GM18861 (cell line): ENCODE measurements around the gene ZMPSTE24.
"Not testable (repeated sequence)": the region's sequence is repeated elsewhere in the genome, so short reads cannot be mapped to it uniquely, and the experiment has no call there.

Source experiments
- ATAC-seq: cut with Tn5 transposase; IDR thresholded peaks from one replicate; pipeline ENCODE4 v1.9.1; 2021; ENCODE audit not compliant: unreplicated experiment

The ZMPSTE24 gene

DNA sequence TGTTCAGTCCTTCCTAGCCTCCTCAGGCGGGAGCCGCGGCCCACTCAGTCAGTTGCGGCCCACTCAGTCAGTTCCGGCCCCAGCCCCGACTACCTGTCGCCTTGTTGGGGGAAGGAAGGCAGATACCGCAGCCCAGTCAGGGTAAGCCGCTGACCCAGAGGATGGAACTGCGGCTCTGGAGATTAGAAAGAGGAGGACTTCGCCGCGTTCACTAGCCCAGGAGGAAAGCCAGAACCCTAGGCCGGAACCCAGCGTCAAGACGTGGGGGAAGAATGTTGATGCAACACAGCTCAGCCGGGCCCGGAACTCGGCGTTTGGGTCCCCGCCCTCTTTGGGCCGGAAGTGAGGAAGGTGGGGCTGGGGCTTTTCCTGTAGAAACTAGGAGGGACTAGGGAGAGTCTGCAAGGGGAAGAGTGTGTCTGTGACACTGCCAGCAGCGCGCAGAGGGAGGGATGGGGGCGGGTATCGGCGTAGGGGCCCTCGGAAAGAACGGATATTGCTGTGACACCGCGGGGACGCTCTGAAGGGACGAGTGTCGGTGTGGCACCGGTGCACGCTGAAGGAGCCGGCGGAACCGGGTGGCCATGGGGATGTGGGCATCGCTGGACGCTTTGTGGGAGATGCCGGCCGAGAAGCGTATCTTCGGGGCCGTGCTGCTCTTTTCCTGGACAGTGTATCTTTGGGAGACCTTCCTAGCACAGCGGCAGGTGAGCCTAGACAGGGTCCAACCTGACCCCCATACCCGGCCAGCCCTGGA is at the start of gene ZMPSTE24:
Gene ZMPSTE24 (plus strand): TSS at position 549 of the 757 bp plus-strand sequence. CDS start 36 bp downstream, at position 585.
- peak; percentile 80 for ATAC-seq

DNA sequence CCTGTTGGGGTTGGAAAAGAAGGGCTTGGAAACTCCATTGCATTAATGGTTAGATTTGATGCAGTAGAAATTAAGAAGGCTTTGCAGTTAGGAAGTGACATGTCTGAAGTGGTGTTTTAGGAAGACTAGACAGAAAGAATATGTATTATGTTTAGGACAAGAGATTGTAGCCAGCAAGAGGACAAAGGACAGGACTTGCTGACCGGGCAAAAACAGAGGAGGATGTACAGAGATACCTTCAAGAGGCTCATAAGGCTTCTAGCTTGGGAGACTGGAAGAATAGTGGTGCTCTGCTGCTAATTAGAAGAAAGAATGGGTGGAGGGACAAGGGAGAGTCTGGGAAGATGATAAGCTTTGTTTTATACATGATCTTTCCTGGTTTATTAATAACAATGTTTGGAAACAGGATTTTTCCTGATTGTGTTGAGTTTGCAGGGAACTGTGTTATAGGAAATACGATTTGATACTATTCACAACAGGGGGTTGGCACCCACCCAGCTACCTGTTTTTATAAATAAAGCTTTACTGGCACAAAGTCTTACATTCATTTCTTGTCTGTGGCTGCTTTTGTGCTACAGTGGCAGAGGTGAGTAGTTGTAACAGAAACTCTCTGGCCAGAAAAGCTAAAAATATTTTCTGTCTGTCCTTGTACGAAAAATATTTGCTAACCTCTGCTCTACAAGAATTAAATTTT is 47.4 kb upstream of the ZMPSTE24 start:
- ATAC-seq, result no peak

DNA sequence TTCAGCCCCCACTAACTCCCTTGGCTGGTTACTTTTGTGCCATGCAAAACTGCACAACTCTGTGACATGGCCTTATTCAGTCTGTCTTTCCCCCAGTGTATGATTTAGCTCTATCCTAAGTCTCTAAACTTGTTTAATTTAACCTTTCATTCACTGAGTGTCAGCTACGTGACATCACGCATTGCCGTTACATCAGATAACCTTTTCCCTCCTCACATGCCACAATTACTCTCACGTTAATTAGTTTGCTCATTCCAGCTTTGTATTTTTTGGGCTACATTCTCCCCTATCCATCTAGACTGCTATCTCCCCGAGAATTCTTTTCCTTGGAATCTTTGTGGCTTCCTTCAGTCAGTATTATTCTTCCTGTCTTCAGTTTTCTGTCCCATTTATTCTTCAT is 39.7 kb upstream of the ZMPSTE24 start:
- no peak for ATAC-seq

DNA sequence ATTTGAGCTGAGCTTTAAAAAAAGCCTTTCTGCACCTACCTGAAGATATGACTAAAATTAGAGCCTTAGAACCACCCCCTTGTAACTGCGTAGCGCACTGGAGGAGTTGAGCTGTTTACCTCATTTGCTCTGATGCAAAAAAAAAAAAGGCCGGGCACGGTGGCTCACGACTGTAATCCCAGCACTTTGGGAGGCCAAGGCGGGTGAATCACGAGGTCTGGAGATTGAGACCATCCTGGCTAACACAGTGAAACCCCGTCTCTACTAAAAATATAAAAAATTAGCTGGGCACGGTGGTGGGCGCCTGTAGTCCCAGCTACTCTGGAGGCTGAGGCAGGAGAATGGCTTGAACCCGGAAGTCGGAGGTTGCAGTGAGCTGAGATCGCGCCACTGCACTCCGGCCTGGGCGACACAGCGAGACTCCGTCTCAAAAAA is 36.5 kb upstream of the ZMPSTE24 start:
- ATAC-seq, result not testable (repeated sequence)

DNA sequence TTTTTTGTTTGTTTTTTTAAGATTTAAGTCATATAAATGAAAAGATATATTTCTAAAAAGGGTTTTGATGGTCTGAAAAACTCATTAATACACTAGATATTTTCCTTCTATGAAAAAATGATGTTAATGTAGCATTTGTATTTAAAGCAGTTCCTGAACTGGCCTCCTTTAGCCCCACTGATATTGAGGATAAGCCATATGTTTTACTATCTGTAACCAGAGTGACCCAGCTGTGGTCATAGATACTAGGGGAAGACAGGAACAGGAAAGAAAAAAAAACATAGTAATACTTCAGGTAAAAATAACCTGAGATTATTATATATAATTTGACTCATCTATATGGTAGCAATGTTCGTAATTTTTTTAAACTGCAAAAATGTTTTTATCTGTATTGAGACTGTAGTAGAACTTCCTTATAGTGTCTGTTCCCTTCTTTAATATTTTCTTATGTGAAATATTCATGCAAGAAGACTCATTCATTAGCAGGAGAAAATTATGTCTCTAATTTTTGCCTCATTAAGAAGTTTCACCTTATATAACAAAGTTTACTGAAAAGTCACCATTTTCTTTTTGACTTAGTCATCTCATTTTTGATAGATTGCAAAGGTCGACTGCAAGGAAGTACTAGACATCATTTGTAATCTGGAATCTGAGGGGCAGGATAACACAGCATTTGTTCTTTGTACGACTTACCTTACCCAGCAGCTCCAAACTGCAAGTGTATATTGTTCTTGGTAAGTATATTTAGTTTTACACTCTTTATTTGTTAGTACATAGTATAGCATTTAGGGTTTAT is 35.9 kb upstream of the ZMPSTE24 start:
- ATAC-seq, result no peak

DNA sequence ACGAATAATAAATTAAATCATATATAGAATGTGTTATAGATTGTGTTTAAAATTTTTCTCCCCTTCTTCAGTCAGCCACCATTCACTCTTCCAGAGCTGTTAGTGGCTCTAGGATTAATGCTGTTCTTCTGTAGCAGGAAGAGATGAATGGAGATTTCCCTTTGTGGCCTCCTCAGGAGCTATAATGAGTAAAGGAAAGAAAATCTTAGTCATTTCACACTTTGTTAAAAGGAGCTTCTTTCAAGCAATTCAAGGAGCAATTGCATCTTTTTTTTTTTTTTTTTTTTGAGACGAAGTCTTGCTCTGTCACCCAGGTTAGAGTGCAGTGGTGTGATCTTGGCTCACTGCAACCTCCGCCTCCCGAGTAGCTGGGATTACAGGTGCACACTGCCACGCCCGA is 34.0 kb upstream of the ZMPSTE24 start:
- no peak for ATAC-seq

DNA sequence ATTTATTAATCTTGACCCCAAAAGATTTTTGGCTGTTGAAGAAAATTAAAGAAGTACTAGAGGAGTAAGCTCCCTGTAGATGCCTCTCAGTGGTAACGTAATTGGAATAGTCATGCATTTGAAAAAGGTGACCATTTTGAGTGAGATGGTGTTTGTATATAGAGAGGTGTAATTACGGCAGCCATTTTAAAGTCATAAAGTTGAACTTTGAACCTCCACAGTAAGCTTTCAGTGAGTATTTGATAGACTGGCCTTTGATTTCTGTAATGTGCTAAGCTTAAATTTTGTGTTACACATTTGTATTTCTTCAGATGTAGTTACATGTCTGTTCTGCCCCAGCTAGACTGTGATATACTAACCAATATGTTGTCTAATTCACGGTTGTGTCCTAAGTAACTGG is 31.8 kb upstream of the ZMPSTE24 start:
- no peak for ATAC-seq

DNA sequence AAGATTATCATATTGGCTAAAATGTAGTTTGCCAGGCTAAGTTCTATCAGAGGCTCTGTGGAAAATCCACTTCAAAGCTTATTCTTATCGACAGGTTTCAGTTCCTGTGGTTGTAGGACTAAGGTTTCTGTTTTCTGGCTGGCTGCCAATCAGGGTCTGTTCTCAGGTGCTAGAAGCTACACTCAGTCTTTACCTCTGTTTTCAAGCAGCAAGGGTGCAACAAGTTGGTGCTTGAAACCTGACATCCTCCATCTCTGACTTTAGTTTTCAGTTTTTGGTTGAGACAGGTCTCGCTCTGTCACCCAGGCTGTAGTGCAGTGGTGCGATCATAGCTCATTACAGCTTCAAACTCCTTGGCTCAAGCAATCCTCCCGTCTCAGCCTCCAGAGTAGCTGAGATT is 25.6 kb upstream of the ZMPSTE24 start:
- peak; percentile 88 for ATAC-seq

DNA sequence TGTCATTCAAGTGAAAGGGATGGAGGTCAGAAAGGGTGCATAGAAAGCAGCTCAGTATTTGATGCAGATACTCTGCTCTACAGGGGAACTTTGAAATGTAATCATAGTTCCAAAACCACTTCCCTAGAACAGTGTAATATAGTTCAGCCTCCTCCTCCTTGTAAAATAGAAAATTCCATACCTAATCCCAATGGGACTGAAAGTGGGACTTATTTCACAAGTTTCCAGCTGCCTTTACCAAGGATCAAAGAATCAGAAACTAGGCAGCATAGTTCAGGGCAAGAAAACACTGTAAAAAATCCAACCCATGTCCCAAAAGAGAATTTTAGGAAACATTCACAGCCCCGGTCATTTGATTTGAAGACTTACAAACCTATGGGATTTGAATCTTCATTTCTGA is 18.4 kb upstream of the ZMPSTE24 start:
- no peak for ATAC-seq

DNA sequence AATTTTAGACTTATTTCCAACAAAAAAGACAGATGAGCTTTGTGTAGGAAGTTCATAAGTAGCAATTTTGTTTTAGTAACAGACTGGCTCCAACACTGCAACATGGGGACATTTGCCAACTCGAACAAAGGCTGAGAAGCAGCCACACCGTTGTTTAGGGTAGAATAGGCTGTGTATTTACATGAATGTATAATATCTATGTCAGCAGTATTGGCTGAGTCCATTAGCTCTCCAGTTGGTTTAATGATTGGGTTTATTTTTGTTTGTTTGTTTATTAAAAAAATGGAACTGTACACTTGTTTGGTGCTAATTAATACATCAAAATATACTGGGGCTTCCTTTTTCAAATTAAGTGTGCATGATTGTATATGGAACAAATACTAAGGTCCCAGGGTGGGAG is 17.6 kb upstream of the ZMPSTE24 start:
- ATAC-seq, result no peak

DNA sequence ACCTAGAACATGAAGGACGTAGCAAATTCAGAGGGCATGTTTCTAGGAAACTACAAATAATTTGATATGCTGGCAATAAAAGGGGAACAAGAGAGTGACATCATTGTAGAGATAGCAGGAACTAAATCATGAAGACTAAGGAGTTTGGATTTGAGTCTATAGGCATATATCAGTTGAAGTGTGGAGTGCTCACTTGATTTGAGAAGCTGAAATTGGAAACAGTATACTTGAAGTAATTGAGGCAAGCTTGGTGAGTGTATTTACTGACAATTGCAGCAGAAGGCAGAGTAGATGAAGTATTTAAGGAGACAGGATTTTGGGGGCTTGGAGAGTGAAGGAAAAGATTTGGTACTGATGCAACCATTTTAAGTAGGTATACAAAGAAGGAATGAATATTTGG is 16.7 kb upstream of the ZMPSTE24 start:
- no peak for ATAC-seq

DNA sequence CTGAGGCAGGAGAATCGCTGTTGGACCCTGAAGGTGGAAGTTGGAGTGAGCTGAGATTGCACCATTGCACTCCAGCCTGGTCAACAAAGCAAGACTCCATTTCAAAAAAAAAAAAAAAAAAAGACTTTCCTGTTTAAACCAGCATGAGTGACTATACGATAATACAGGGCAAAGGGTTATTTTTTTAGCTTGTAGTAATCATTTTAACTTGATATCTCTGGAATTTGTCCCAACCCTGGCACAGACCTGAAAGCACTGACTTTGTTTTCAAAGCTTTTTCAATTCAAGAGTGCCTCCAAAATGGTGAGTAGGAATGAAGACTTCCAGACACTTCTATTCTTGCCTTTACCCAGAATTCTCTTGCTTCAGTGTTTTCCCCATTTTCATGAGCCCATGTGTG is 14.7 kb upstream of the ZMPSTE24 start:
- no peak for ATAC-seq

DNA sequence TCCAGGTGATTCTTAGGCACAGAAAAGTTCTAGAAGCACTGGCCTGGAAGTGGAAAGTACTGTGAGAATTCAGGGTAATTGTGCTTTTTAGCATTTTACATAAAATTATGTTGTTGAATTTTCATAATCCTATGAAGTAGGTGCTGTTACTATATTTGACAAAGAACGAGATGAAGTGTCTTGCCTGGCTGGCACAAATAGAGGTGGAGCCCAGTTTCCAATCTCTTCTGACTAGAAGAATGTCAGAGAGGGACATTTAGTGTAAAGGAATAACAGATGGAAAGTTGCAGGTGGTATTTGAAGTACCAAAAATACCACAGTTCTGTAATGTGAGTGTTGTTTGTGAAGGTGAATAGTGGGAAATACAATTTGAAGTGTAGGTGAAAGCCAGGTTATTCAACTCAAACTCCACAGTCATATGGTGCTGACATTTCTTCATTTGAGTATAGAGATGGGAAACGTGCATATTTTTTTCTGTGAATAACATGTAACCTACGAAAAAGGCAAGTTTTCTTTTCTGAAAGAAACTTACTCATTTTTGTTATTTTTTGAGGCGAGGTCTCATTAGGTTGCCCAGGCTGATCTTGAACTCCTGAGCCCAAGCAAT is 13.8 kb upstream of the ZMPSTE24 start:
- ATAC-seq, result no peak

DNA sequence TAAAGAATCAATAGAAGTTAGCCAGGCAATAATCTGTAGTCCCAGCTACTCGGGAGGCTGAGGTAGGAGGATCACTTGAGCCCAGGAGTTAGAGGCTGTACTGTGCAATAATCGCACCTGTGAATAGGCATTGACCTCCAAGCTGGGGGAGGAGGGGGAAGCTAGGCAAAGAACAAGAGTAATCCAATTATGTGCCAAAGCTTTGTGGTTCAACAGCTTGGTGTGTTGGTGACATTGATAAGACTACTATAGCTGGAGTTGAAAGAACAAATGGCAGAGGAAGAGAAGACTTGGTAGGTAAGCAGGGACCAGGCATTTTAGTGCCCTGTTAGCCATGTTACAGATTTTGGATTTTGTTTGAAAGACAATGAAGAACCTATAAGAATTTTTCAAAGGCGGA is 12.3 kb upstream of the ZMPSTE24 start:
- ATAC-seq, result no peak

DNA sequence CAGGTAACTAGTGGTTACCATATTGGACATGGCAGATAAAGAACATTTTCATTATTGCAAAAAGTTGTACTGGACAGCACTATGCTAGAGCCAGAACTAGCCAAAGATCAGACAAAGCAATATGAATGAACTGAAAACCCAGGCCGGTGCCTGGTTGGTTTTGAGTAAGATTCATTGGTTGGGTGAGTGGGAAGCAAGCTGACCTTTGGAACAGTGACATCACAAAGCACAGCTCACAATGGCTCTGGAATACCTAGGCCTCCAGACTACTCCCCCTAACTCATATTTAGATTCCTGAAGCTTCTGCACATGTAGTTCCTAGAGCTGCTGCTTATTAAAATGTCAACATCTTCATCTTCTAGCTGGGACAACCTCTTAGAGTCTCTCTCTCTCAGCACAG is 10.4 kb upstream of the ZMPSTE24 start, which contains the start of gene TMCO2:
Gene TMCO2 (plus strand): TSS at position 283 of the 400 bp plus-strand sequence. CDS start 57 bp downstream, at position 340.
- no peak for ATAC-seq

DNA sequence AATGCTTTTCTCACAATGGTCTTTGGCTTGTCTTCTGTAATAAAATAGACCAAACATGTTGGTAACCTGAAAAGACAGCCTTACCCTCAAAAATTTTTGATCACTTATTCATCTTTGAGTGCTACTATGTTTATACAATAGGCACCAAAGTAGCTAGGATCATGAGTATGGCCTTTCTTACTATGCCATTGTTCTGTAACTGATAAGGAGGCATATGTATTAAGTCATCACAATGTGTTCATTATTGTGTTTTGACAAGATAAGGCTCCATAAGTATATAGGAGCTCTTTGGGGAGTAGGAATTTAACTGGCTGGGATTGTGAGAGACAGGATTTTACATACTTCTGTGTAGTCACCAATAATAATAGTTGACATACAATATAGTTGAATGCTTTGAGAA is 9.6 kb upstream of the ZMPSTE24 start:
- ATAC-seq, result no peak

DNA sequence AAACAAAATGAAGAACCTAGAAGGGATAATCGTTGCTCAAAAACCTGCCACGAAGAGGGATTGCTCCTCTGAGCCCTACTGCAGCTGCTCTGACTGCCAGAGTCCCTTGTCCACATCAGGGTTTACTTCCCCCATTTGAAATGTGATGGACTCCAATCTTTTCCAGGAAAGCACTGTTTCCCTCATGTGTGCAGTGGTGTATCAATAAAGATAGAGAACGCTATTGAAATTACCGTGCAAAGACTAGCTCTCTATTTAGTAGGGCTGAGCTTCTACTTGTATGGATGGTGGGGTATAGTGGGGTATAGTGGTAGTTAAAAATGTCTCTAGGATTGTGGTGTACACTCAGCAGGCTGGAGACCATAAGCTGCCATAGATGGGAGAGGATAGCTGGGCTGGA is 6.6 kb upstream of the ZMPSTE24 start:
- ATAC-seq, result no peak

DNA sequence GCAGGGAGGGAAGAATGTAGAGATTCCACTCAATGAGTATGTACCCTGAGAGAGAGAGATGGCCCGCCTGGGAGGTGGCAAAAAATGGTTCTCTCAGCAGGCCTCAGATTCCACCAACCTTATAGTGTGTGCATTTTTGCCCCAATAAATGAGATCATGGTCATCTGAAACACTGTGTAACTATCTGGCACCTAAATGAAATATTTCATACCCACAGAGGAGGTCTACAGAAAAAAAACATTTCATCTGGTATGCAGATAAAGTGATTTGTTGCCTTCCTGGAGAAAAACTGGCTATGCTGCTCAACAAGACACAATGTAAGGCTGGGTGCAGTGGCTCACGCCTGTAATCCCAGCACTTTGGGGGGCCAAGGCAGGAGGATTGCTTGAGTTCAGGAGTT is 5.4 kb upstream of the ZMPSTE24 start:
- no peak for ATAC-seq

DNA sequence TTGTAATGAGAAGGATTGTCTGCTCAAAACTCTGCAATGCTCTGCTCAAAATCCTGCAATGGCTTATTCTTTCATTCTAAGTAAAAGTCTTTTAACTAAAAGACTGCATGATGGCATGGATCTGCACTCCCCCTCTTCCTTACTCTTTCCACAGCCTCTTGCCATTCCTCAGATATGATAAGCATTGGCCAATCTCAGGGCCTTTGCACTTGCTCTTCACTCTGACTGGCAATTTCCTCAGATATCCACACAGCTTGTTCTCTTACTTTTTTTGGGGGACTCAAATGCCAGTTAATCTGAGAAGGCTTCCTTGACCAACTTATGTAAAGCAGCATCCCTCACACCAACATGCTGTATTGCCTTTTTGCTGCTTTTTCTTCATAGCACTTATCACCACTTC is 2.8 kb upstream of the ZMPSTE24 start:
- no peak for ATAC-seq

DNA sequence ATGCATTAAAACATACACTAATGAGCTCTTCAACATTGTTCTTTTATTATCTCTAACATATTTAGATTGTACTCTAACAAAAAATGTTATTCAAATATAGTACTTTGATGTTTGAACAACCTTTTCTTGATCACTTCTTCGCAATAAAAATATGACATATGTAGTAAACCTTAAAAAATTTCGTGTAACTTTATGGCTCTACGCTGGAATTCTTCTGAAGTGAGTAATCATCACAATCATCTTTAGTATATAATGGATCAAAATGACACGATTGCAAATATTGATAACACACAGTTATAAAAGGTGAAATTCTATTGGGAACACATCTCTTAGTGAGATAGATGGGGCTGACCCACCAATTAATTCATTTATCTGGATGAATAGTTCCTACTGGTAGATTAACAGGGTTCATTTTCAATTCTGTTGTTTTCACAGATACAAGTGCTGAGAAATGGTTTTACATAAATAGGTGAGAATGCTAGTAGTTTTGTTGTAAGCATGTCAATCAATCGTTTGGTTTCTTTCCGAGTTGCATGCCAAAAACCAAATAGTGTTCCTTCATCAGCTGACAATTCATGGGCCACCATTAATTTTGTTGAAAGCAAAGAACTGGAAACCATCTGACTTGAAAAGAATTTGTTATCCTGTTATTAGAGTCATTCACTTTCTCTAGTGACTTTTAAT is 1.5 kb upstream of the ZMPSTE24 start:
- no peak for ATAC-seq

DNA sequence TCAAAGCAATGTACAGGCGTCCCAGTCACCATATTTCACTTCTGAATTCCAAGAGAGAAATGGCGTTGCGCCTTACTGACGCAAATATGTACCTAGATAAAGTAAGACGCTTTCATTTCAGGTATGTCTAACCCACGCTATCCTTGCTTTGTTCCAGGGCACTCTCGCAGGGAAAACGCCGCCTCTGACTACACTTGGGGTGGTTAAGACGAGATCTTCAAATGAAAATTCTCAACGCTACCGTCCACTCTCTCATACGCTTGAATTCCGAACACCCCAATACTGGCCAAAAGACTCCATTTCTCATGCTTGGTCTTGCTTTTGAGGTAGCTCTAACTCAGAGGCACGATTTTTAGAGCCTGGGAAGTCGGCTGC is 736 bp upstream of the ZMPSTE24 start:
- ATAC-seq, result peak; percentile 3
